RWPE1 (cell line): ENCODE results near the gene MGAT4B.
"Not testable (repeated sequence)": the region's sequence is repeated elsewhere in the genome, so short reads cannot be mapped to it uniquely, and the experiment has no call there.

Source experiments
- CTCF ChIA-PET: fragments of 350-600 bp; sonication (Branson Sonifier 250); formaldehyde crosslinking; extraction: SDS; loops from one replicate; lab custom pipeline; 2021; lab: Yijun Ruan, JAX
- POLR2A ChIA-PET: fragments of 400-600 bp; formaldehyde crosslinking; extraction: SDS; loops from one replicate; lab custom pipeline; 2020; ENCODE audit warnings: antibody characterized with exemption; ENCODE audit not compliant: low non-redundant PET; lab: Yijun Ruan, JAX
- DNase-seq: peaks from one replicate; pipeline ENCODE4 v3.0.0; 2012; ENCODE audit warnings: low spot score
- H3K27ac ChIP-seq: fragments of 450-650 bp; 2 replicates; pipeline ENCODE4 v1.5.1; 2017
- TF ChIP-seq, protein P1 (sequence below): fragments of 450-650 bp; conservative IDR thresholded peaks from 2 replicates; pipeline ENCODE4 v1.5.1; 2017; ENCODE audit warnings: low read depth, mild to moderate bottlenecking

Gene MGAT4B

GRCh38 chr5:179839328-179840256 lies 32.9 kb upstream of the MGAT4B start:
- peak overlapping the region; percentile 78 for H3K27ac ChIP-seq
- no peak for DNase-seq
- TF ChIP-seq, protein P1, sequence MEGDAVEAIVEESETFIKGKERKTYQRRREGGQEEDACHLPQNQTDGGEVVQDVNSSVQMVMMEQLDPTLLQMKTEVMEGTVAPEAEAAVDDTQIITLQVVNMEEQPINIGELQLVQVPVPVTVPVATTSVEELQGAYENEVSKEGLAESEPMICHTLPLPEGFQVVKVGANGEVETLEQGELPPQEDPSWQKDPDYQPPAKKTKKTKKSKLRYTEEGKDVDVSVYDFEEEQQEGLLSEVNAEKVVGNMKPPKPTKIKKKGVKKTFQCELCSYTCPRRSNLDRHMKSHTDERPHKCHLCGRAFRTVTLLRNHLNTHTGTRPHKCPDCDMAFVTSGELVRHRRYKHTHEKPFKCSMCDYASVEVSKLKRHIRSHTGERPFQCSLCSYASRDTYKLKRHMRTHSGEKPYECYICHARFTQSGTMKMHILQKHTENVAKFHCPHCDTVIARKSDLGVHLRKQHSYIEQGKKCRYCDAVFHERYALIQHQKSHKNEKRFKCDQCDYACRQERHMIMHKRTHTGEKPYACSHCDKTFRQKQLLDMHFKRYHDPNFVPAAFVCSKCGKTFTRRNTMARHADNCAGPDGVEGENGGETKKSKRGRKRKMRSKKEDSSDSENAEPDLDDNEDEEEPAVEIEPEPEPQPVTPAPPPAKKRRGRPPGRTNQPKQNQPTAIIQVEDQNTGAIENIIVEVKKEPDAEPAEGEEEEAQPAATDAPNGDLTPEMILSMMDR, result no peak
- CTCF ChIA-PET, result interaction anchor here (0.7 kb wide), 2 partner anchors 12 to 75 kb away, joined by 3 to 4 read pairs; no protein-coding TSS in a partner anchor
- POLR2A ChIA-PET, result no interaction called here

GRCh38 chr5:179837076-179838011 lies 30.7 kb upstream of the MGAT4B start:
- POLR2A ChIA-PET, result no interaction called here
- DNase-seq, result no peak
- CTCF ChIA-PET, result interaction anchor here (1.3 kb wide), 1 partner anchor 10 kb away, joined by 6 read pairs; no protein-coding TSS in a partner anchor
- TF ChIP-seq, protein P1, result no peak
- H3K27ac ChIP-seq, result peak overlapping the region; percentile 78

DNA sequence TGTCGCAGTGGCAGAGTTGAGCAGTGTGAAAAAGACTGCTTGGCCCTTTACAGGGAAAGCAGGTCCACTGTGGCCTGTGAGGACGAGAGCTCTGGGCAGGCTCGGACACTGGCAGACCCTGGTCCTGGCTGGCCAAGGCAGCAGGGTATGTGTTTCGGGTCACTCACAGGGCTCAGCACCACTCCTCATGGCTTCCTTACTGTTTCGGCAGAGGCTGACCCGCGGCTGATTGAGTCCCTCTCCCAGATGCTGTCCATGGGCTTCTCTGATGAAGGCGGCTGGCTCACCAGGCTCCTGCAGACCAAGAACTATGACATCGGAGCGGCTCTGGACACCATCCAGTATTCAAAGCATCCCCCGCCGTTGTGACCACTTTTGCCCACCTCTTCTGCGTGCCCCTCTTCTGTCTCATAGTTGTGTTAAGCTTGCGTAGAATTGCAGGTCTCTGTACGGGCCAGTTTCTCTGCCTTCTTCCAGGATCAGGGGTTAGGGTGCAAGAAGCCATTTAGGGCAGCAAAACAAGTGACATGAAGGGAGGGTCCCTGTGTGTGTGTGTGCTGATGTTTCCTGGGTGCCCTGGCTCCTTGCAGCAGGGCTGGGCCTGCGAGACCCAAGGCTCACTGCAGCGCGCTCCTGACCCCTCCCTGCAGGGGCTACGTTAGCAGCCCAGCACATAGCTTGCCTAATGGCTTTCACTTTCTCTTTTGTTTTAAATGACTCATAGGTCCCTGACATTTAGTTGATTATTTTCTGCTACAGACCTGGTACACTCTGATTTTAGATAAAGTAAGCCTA lies 29.8 kb upstream of the MGAT4B start:
- ChIA-PET CTCF (no interaction called here), POLR2A (no interaction called here)
- peak overlapping the region; percentile 78 for H3K27ac ChIP-seq
- peak; percentile 30 for DNase-seq
- TF ChIP-seq, protein P1, result no peak

- H3K27ac ChIP-seq, DNase-seq, POLR2A ChIA-PET, CTCF ChIA-PET: not testable (repeated sequence)
Observed at GRCh38 chr5:179834871-179835270, 28.2 kb upstream of the MGAT4B start.

- TF ChIP-seq, protein P1, result no peak
- ChIA-PET POLR2A (interaction anchor here (0.5 kb wide), 1 partner anchor 11 kb away, joined by 3 read pairs; no protein-coding TSS in a partner anchor), CTCF (no interaction called here)
- H3K27ac ChIP-seq, result peak overlapping the region; percentile 33; the same call in 1 of the 2 replicates
- DNase-seq, result no peak
Observed at GRCh38 chr5:179834120-179834519, 27.5 kb upstream of the MGAT4B start.

DNA sequence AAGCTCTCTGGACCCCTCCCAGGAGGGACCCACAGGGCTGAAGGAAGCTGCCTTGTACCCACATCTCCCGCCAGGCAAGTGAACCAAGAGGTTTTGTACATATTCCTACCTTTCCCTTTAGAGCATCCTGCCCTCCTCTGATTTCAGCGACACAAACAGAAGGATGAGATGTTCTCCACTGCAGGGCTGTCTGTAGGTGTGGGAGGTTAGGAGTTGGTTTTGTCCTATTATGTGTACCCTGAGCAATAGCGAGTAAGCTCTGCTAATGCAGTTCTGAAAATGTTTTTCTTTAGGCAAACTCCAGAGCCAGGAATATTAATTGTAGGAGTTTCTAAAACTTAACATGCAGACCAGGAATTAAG lies 27.0 kb upstream of the MGAT4B start:
- ChIA-PET CTCF (no interaction called here), POLR2A (interaction anchor here (0.5 kb wide), 1 partner anchor 11 kb away, joined by 3 read pairs; no protein-coding TSS in a partner anchor)
- TF ChIP-seq, protein P1, result no peak
- DNase-seq, result no peak
- H3K27ac ChIP-seq, result peak overlapping the region; percentile 46
